ENCODE measurements around the gene AWAT2. TPM values are rescaled to one million over a fixed set of nuclear protein-coding genes. Genes with fewer than 3 reads are reported as not detected.

The AWAT2 gene
- total RNA-seq, 3 donors from 2014 or later, result not detected

DNA sequence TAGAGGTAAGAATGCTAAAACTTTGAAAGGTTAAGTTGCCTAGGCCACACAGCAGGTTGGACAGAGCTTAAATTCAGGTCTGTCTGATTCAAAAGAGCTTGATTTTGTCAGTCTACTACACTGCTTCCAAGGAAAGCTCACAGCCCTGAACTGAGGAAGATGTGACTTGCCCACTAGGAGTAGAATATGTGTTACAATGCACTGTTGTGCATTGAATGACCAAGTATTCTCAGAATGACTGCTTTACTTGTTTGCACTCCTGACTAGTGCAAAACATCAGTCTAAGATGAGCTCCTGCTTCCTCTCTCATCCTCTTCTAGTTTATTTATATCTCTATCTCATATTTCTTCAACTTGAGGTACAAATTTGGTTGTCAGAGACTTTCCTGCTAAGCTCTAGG is 56.2 kb downstream of the AWAT2 start:
- DNase-seq (ENCODE audit: low spot score in 2 of 2), result no peak
- Histone ChIP-seq H3K9me3 (peaks cover 0 to 12% of the 10 kb centered on the region in 2 donors), H3K27ac (no peak overlapping the region), H3K27me3 (peaks cover 0 to 16% of the 10 kb centered on the region in 2 donors), H3K4me3 (no peak overlapping the region), H3K36me3 (no peaks in the 10 kb centered on the region), H3K4me1 (no peaks in the 10 kb centered on the region)
- TF ChIP-seq, protein P1, sequence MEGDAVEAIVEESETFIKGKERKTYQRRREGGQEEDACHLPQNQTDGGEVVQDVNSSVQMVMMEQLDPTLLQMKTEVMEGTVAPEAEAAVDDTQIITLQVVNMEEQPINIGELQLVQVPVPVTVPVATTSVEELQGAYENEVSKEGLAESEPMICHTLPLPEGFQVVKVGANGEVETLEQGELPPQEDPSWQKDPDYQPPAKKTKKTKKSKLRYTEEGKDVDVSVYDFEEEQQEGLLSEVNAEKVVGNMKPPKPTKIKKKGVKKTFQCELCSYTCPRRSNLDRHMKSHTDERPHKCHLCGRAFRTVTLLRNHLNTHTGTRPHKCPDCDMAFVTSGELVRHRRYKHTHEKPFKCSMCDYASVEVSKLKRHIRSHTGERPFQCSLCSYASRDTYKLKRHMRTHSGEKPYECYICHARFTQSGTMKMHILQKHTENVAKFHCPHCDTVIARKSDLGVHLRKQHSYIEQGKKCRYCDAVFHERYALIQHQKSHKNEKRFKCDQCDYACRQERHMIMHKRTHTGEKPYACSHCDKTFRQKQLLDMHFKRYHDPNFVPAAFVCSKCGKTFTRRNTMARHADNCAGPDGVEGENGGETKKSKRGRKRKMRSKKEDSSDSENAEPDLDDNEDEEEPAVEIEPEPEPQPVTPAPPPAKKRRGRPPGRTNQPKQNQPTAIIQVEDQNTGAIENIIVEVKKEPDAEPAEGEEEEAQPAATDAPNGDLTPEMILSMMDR (IDR thresholded peaks at IDR 0.05), result no peak
- no peak for TF ChIP-seq POLR2AphosphoS5 (IDR thresholded peaks at IDR 0.05)
- TF ChIP-seq POLR2A (IDR thresholded peaks at IDR 0.05), result no peak
- intact Hi-C loops (cut with DNase I; ENCODE audit: low total_unique reads), result no loop called here

DNA sequence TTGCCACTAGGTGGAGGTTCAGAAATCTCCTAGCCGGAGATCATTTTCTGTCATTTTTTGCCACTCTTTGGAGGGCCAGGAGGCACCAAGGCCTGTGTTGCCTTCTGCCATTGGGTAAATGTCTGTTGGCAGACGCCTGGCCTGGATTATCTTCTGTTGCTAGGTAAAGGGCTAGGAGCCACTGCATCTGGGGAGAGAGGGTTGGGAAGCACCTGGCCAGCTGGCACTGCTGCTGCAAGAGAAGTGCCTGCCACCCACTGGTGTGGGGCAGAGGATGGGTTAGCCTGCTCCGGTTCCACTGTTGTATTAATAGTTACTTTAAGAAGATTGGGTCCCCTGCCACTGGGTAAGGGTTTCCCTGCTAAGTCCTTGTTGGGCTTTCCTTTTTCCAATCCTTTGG is 58.1 kb downstream of the AWAT2 start:
- no peak overlapping the region for H3K4me3 ChIP-seq
- intact Hi-C loops (cut with DNase I; ENCODE audit: low total_unique reads), result no loop called here
- H3K27me3 ChIP-seq, result peaks cover 0 to 15% of the 10 kb centered on the region in 2 donors
- peaks cover 0 to 7% of the 10 kb centered on the region in 2 donors for H3K9me3 ChIP-seq
- no peaks in the 10 kb centered on the region for H3K36me3 ChIP-seq
- H3K4me1 ChIP-seq, result no peaks in the 10 kb centered on the region
- H3K27ac ChIP-seq, result no peak overlapping the region
- DNase-seq (ENCODE audit: low spot score in 2 of 2), result no peak
- TF ChIP-seq, protein P1 (IDR thresholded peaks at IDR 0.05), result no peak
- TF ChIP-seq POLR2A (IDR thresholded peaks at IDR 0.05) (no peak), POLR2AphosphoS5 (IDR thresholded peaks at IDR 0.05) (no peak)

Other genes with a start within 250 kb of the AWAT2 start
- gene OTUD6A, start 12.5 kb upstream of the AWAT2 start, total RNA-seq, result not detected
- gene IGBP1, start 83.5 kb upstream of the AWAT2 start, total RNA-seq, result 10 to 100 TPM; 71.8 to 87.2 (median 86.9) TPM
- not detected for gene DGAT2L6, start 127.5 kb upstream of the AWAT2 start, total RNA-seq
- gene AWAT1, start 184.7 kb upstream of the AWAT2 start, total RNA-seq, result not detected
- gene P2RY4, start 210.3 kb upstream of the AWAT2 start, total RNA-seq, result 1 to 10 TPM in 1 of 3 donors, under 1 TPM in 2; 0.33 to 1.3 (median 0.64) TPM
- gene ARR3, start 218.4 kb upstream of the AWAT2 start, total RNA-seq, result not detected
- not detected for gene RAB41, start 232.2 kb upstream of the AWAT2 start, total RNA-seq
- 10 to 100 TPM; 27.2 to 33.0 (median 32.1) TPM for gene PDZD11, start 240.0 kb upstream of the AWAT2 start, total RNA-seq
- gene KIF4A, start 240.2 kb upstream of the AWAT2 start, total RNA-seq, result under 1 TPM; 0.15 to 0.80 (median 0.33) TPM

Data from breast epithelium (tissue), 4 donors.